ENCODE results near the gene CYBA.
"Not testable (repeated sequence)": the region's sequence is repeated elsewhere in the genome, so short reads cannot be mapped to it uniquely, and the experiment has no call there.

Gene CYBA

DNA sequence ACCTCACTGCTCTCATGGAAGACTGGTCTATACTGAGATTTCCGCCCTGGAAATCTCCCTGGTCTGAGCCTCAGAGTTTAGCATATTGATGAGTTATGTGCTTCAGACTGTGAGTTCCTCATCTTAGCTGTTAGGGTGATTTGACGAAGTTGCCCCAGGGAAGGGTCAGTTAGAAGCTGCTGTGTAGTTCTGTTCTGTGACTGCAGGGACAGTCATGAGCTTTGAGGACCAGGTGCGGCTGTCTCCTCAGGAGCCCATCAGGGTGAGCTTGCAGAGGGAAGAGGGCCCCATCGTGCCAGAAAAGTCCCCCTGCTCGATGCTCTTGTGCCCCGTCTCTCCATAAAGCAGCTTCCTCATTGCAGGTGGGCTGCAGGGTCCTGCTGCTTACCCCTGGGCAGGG is 40.8 kb downstream of the CYBA start:
- no peak overlapping the region for H4K8ac ChIP-seq (ENCODE audit: low read depth, low read length)
- no peak overlapping the region for H3K27ac ChIP-seq (ENCODE audit: low read depth, low read length)
- no peak overlapping the region for H3K18ac ChIP-seq (ENCODE audit: low read length)
- no CpG with 5 or more reads among the region's 6 CpGs for WGBS (ENCODE audit: extremely low coverage, insufficient coverage, insufficient read length)
- H3K79me1 ChIP-seq (ENCODE audit: low read length) = no peaks in the 10 kb centered on the region
- H2BK12ac ChIP-seq (ENCODE audit: low read length) = no peak overlapping the region
- H3K23ac ChIP-seq (ENCODE audit: low read length) = no peak overlapping the region
- H3K4me3 ChIP-seq (ENCODE audit: low read depth, low read length) = no peak overlapping the region
- no peak overlapping the region for H4K91ac ChIP-seq (ENCODE audit: low read depth, low read length)
- no peak overlapping the region for H3K4ac ChIP-seq (ENCODE audit: low read depth, low read length)
- H2AFZ ChIP-seq (ENCODE audit: insufficient read depth, low read length, poor library complexity) = no peak overlapping the region
- H2AK5ac ChIP-seq (ENCODE audit: low read length) = no peak overlapping the region
- H3K4me1 ChIP-seq (ENCODE audit: control insufficient read depth in 1 of 2, insufficient read depth in 2 of 2, low read length in 2 of 2) = no peaks in the 10 kb centered on the region
- H3K79me2 ChIP-seq (ENCODE audit: control insufficient read depth, insufficient read depth, low read length, poor library complexity) = no peaks in the 10 kb centered on the region
- H3K27me3 ChIP-seq (ENCODE audit: insufficient read depth, low read length) = no peaks in the 10 kb centered on the region
- H3K14ac ChIP-seq (ENCODE audit: low read length) = no peak overlapping the region
- peaks cover 52 to 60% of the 10 kb centered on the region in 2 experiments for H3K36me3 ChIP-seq (ENCODE audit: control insufficient read depth in 1 of 2, insufficient read depth in 2 of 2, low read length in 2 of 2)
- H4K12ac ChIP-seq (ENCODE audit: low read depth, low read length) = no peak overlapping the region
- H3K4me2 ChIP-seq (ENCODE audit: low read length) = no peak overlapping the region
- no peak overlapping the region for H3K9ac ChIP-seq (ENCODE audit: low read length)
- no peaks in the 10 kb centered on the region for H3K9me3 ChIP-seq (ENCODE audit: insufficient read depth, low read depth, low read length)
- no peak for DNase-seq
- H2BK120ac ChIP-seq (ENCODE audit: insufficient read depth, low read length, poor library complexity) = no peak overlapping the region
- H2BK5ac ChIP-seq (ENCODE audit: low read depth, low read length, poor library complexity) = no peak overlapping the region

DNA sequence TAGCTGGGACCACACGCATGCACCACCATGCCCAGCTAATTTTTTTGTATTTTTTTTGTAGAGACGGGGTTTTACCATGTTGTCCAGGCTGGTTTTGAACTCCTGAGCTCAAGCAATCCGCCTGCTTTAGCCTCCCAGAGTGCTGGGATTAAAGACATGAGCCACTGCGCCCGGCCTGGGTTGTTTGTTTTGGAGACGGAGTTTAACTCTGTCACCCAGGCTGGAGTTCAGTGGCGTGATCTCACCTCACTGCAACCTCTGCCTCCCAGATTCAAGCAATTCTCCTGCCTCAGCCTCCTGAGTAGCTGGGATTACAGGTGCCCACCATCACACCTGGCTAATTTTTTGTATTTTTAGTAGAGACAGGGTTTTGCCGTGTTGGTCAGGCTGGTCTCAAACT is 41.4 kb downstream of the CYBA start:
- H3K36me3 ChIP-seq (ENCODE audit: control insufficient read depth in 1 of 2, insufficient read depth in 2 of 2, low read length in 2 of 2) = peaks cover 50 to 65% of the 10 kb centered on the region in 2 experiments
- not testable (repeated sequence) for H4K91ac ChIP-seq (ENCODE audit: low read depth, low read length); H2BK12ac ChIP-seq (ENCODE audit: low read length); H4K8ac ChIP-seq (ENCODE audit: low read depth, low read length); H3K14ac ChIP-seq (ENCODE audit: low read length); H3K4ac ChIP-seq (ENCODE audit: low read depth, low read length); H3K18ac ChIP-seq (ENCODE audit: low read length); H3K23ac ChIP-seq (ENCODE audit: low read length); H2AFZ ChIP-seq (ENCODE audit: insufficient read depth, low read length, poor library complexity); H3K79me2 ChIP-seq (ENCODE audit: control insufficient read depth, insufficient read depth, low read length, poor library complexity); DNase-seq; H3K4me2 ChIP-seq (ENCODE audit: low read length); H2BK5ac ChIP-seq (ENCODE audit: low read depth, low read length, poor library complexity); H4K12ac ChIP-seq (ENCODE audit: low read depth, low read length); H2AK5ac ChIP-seq (ENCODE audit: low read length); H2BK120ac ChIP-seq (ENCODE audit: insufficient read depth, low read length, poor library complexity); H3K4me1 ChIP-seq (ENCODE audit: control insufficient read depth in 1 of 2, insufficient read depth in 2 of 2, low read length in 2 of 2); H3K9ac ChIP-seq (ENCODE audit: low read length); H3K27ac ChIP-seq (ENCODE audit: low read depth, low read length); H3K27me3 ChIP-seq (ENCODE audit: insufficient read depth, low read length); H3K79me1 ChIP-seq (ENCODE audit: low read length); H3K4me3 ChIP-seq (ENCODE audit: low read depth, low read length); H3K9me3 ChIP-seq (ENCODE audit: insufficient read depth, low read depth, low read length)
- WGBS (ENCODE audit: extremely low coverage, insufficient coverage, insufficient read length) = no CpG with 5 or more reads among the region's 8 CpGs

- Histone ChIP-seq H2BK12ac (ENCODE audit: low read length) (no peak overlapping the region), H2BK120ac (ENCODE audit: insufficient read depth, low read length, poor library complexity) (no peak overlapping the region), H3K18ac (ENCODE audit: low read length) (no peak overlapping the region), H2AFZ (ENCODE audit: insufficient read depth, low read length, poor library complexity) (no peak overlapping the region), H3K4me3 (ENCODE audit: low read depth, low read length) (no peak overlapping the region), H3K79me2 (ENCODE audit: control insufficient read depth, insufficient read depth, low read length, poor library complexity) (no peaks in the 10 kb centered on the region), H3K23ac (ENCODE audit: low read length) (no peak overlapping the region), H3K4me1 (ENCODE audit: control insufficient read depth in 1 of 2, insufficient read depth in 2 of 2, low read length in 2 of 2) (no peaks in the 10 kb centered on the region), H2BK5ac (ENCODE audit: low read depth, low read length, poor library complexity) (no peak overlapping the region), H3K27me3 (ENCODE audit: insufficient read depth, low read length) (no peaks in the 10 kb centered on the region), H3K9me3 (ENCODE audit: insufficient read depth, low read depth, low read length) (no peaks in the 10 kb centered on the region), H4K91ac (ENCODE audit: low read depth, low read length) (no peak overlapping the region), H4K12ac (ENCODE audit: low read depth, low read length) (no peak overlapping the region), H3K14ac (ENCODE audit: low read length) (no peak overlapping the region), H3K36me3 (ENCODE audit: control insufficient read depth in 1 of 2, insufficient read depth in 2 of 2, low read length in 2 of 2) (peaks cover 41 to 58% of the 10 kb centered on the region in 2 experiments), H3K27ac (ENCODE audit: low read depth, low read length) (no peak overlapping the region), H3K79me1 (ENCODE audit: low read length) (no peaks in the 10 kb centered on the region), H3K4ac (ENCODE audit: low read depth, low read length) (no peak overlapping the region), H4K8ac (ENCODE audit: low read depth, low read length) (no peak overlapping the region), H3K9ac (ENCODE audit: low read length) (no peak overlapping the region), H3K4me2 (ENCODE audit: low read length) (no peak overlapping the region), H2AK5ac (ENCODE audit: low read length) (no peak overlapping the region)
- DNase-seq = no peak
- WGBS (ENCODE audit: extremely low coverage, insufficient coverage, insufficient read length) = no CpG with 5 or more reads among the region's 6 CpGs
Observed at GRCh38 chr16:88608076-88608475, 42.8 kb downstream of the CYBA start.

DNA sequence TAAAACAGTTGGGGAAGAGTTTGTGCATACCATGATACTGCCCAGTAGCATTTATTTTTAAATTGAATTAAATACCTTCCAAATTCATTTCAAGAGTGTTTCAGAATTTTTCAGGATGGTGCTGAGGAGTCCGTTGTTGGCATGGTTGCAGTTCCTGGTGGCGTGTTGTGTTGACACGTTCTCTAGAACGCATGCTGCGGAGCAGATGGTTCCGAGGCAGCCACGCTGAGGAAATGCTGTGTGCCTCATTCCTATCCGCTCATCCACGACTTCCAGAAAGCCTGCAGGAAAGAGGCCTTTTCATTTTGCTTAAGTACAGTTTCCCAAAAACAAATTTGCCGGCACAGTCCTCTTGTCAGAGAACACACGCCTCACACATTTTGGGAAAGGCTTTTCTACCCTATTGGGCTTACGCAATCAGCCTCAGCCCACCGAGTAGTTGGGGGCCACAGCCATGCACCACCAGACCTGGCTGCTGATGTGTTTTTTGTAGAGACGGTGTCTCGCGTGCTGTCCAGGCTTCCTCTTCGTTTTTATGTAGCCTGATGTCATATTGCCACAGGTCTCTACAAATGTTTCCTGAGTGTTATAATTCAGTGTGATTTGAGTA is 44.6 kb downstream of the CYBA start:
- no peaks in the 10 kb centered on the region for H3K79me2 ChIP-seq (ENCODE audit: control insufficient read depth, insufficient read depth, low read length, poor library complexity)
- no peak overlapping the region for H2BK120ac ChIP-seq (ENCODE audit: insufficient read depth, low read length, poor library complexity)
- no peak overlapping the region for H4K12ac ChIP-seq (ENCODE audit: low read depth, low read length)
- no peaks in the 10 kb centered on the region for H3K79me1 ChIP-seq (ENCODE audit: low read length)
- H2BK5ac ChIP-seq (ENCODE audit: low read depth, low read length, poor library complexity) = no peak overlapping the region
- H3K9me3 ChIP-seq (ENCODE audit: insufficient read depth, low read depth, low read length) = peaks cover 2% of the 10 kb centered on the region
- no peak overlapping the region for H4K8ac ChIP-seq (ENCODE audit: low read depth, low read length)
- H3K4ac ChIP-seq (ENCODE audit: low read depth, low read length) = no peak overlapping the region
- H3K4me2 ChIP-seq (ENCODE audit: low read length) = no peak overlapping the region
- no peak overlapping the region for H2AK5ac ChIP-seq (ENCODE audit: low read length)
- no peak overlapping the region for H3K4me3 ChIP-seq (ENCODE audit: low read depth, low read length)
- DNase-seq = no peak
- no peak overlapping the region for H3K9ac ChIP-seq (ENCODE audit: low read length)
- no peaks in the 10 kb centered on the region for H3K4me1 ChIP-seq (ENCODE audit: control insufficient read depth in 1 of 2, insufficient read depth in 2 of 2, low read length in 2 of 2)
- H2AFZ ChIP-seq (ENCODE audit: insufficient read depth, low read length, poor library complexity) = no peak overlapping the region
- no peak overlapping the region for H2BK12ac ChIP-seq (ENCODE audit: low read length)
- H3K27me3 ChIP-seq (ENCODE audit: insufficient read depth, low read length) = no peaks in the 10 kb centered on the region
- no peak overlapping the region for H4K91ac ChIP-seq (ENCODE audit: low read depth, low read length)
- H3K23ac ChIP-seq (ENCODE audit: low read length) = no peak overlapping the region
- no peak overlapping the region for H3K18ac ChIP-seq (ENCODE audit: low read length)
- peaks cover 44 to 60% of the 10 kb centered on the region in 2 experiments for H3K36me3 ChIP-seq (ENCODE audit: control insufficient read depth in 1 of 2, insufficient read depth in 2 of 2, low read length in 2 of 2)
- no CpG with 5 or more reads among the region's 17 CpGs for WGBS (ENCODE audit: extremely low coverage, insufficient coverage, insufficient read length)
- H3K14ac ChIP-seq (ENCODE audit: low read length) = no peak overlapping the region
- H3K27ac ChIP-seq (ENCODE audit: low read depth, low read length) = no peak overlapping the region

All from trophoblast cell (in vitro differentiated cells and primary cell).